Mononuclear cell (primary cell): ENCODE data around the gene NEDD4. TPM values are rescaled to one million over a fixed set of nuclear protein-coding genes. Genes with fewer than 3 reads are reported as not detected.

Experiments
- H3K27me3 ChIP-seq: 2 replicates; pipeline ENCODE4 v1.6.0; 2011; ENCODE audit warnings: low read length, control low read depth; ENCODE audit not compliant: insufficient read depth
- H3K4me1 ChIP-seq: 2 replicates; pipeline ENCODE4 v1.5.1; 2011; ENCODE audit warnings: mild to moderate bottlenecking, low read length, control low read depth; ENCODE audit not compliant: insufficient read depth
- H3K4me3 ChIP-seq: 2 replicates; pipeline ENCODE4 v1.5.1; 2011; ENCODE audit warnings: mild to moderate bottlenecking, low read length, moderate library complexity
- H3K9me3 ChIP-seq: 2 replicates; pipeline ENCODE4 v1.5.1; 2011; ENCODE audit warnings: low read depth, mild to moderate bottlenecking, control low read depth, low read length
- total RNA-seq: library from RNA; depleted of rRNA; stranded (reverse); fragments of >200 nt; gene quantifications from one replicate; pipeline ENCODE4 v1.2.3, GENCODE V29; 2012

NEDD4 gene
- total RNA-seq, 1 donor = 2.6 TPM

GRCh38 chr15:55991802-55992768 is 1.3 kb downstream of the NEDD4 start:
- Histone ChIP-seq H3K4me3 (no peak overlapping the region), H3K27me3 (no peaks in the 10 kb centered on the region), H3K9me3 (no peaks in the 10 kb centered on the region), H3K4me1 (peaks cover 17% of the 10 kb centered on the region)

- Histone ChIP-seq H3K4me1 (peaks cover 17% of the 10 kb centered on the region), H3K9me3 (no peaks in the 10 kb centered on the region), H3K27me3 (no peaks in the 10 kb centered on the region), H3K4me3 (no peak overlapping the region)
Observed at GRCh38 chr15:55990998-55991397, 2.4 kb downstream of the NEDD4 start.

DNA sequence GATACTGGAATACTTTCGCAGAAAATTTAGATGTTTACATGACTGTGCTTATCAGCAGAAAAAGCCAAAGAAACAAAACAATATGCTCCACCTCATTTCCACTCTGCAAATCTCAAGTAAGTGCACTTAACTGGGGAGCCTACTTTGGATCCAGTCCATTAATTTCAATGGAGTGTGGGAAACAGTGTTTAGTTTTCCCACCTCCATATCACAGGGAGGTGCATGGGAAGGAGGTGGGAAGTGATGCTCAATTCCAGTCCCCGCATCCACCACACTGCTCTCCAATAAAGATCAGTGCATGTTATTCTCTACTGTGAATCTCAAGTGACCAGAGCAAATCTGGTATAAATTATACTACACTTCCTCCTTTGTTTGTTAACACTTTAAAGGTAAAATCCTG is 2.9 kb downstream of the NEDD4 start:
- Histone ChIP-seq H3K27me3 (no peaks in the 10 kb centered on the region), H3K4me1 (peaks cover 17% of the 10 kb centered on the region), H3K9me3 (no peaks in the 10 kb centered on the region), H3K4me3 (no peak overlapping the region)

GRCh38 chr15:55989383-55989782 is 4.0 kb downstream of the NEDD4 start:
- Histone ChIP-seq H3K4me3 (no peak overlapping the region), H3K27me3 (no peaks in the 10 kb centered on the region), H3K4me1 (peaks cover 17% of the 10 kb centered on the region), H3K9me3 (no peaks in the 10 kb centered on the region)

GRCh38 chr15:55981582-55982249 is 11.7 kb downstream of the NEDD4 start:
- H3K4me3 ChIP-seq = no peak overlapping the region

GRCh38 chr15:55980511-55980910 is 12.9 kb downstream of the NEDD4 start:
- H3K9me3 ChIP-seq = no peaks in the 10 kb centered on the region
- H3K27me3 ChIP-seq = no peaks in the 10 kb centered on the region
- H3K4me3 ChIP-seq = no peak overlapping the region
- H3K4me1 ChIP-seq = no peaks in the 10 kb centered on the region

More at GRCh38 chr15:55981582-55982249, 11.7 kb downstream of the NEDD4 start:
- no peaks in the 10 kb centered on the region for H3K4me1 ChIP-seq
- no peaks in the 10 kb centered on the region for H3K9me3 ChIP-seq
- H3K27me3 ChIP-seq = no peaks in the 10 kb centered on the region

DNA sequence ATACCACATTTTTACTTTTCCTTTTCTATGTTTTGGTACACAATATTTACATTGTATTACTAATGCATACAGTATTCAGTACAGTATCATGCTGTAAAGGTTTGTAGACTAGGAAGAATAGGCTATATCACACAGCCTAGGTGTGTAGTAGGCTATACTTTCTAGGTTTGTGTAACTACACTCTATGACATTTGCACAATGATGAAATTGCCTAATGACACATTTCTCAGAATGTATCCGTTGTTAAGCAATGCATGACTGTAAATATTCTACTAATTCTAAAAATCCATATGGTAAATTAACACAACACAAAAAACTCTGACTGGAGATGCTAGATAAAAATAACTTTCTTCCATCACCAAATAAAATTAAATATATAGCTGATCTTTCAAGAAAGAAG is 16.2 kb downstream of the NEDD4 start:
- Histone ChIP-seq H3K4me1 (no peaks in the 10 kb centered on the region), H3K4me3 (no peak overlapping the region), H3K9me3 (no peaks in the 10 kb centered on the region), H3K27me3 (no peaks in the 10 kb centered on the region)

GRCh38 chr15:55970286-55970685 is 23.1 kb downstream of the NEDD4 start:
- H3K4me3 ChIP-seq = no peak overlapping the region
- H3K9me3 ChIP-seq = no peaks in the 10 kb centered on the region
- no peaks in the 10 kb centered on the region for H3K27me3 ChIP-seq
- no peaks in the 10 kb centered on the region for H3K4me1 ChIP-seq

GRCh38 chr15:55969582-55969981 is 23.8 kb downstream of the NEDD4 start:
- no peaks in the 10 kb centered on the region for H3K27me3 ChIP-seq
- H3K4me1 ChIP-seq = no peaks in the 10 kb centered on the region
- H3K9me3 ChIP-seq = no peaks in the 10 kb centered on the region
- H3K4me3 ChIP-seq = no peak overlapping the region

DNA sequence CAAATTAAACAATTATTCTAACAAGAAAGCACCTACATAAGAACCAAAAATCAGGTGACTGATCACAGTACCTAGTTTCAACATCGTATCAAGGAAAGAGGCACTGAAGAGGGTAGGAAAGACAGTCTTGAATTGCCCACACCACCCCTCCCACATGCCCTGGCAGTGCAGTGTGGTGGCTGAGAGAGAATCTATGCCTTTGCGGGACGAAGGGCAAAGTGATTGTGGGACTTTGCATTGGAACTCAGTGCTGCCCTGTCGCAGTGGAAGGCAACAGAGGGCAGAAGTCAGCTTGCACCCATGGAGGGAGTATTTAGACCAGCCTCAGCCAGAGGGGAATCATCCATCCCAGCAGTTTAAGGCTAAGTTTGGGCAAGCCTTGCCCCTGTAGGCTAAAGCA is 24.5 kb downstream of the NEDD4 start:
- Histone ChIP-seq H3K27me3 (no peaks in the 10 kb centered on the region), H3K4me1 (no peaks in the 10 kb centered on the region), H3K9me3 (no peaks in the 10 kb centered on the region), H3K4me3 (no peak overlapping the region)

DNA sequence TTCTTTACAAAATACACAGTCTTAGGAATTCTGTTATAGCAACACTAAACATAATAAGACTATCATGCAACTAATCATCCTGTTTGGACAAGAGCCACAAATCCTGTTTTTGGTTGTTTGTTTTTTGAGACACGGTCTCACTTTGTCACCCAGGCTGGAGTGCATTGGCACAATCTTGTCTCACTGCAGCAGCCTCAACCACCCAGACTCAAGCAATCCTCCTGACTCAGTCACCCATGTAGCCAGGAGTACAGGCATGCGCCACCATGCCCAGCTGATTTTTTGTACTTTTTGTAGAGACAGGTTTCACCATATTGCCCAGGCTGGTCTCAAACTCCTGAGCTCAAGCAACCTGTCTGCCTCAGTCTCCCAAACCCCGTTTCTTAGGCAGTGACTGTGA is 28.3 kb downstream of the NEDD4 start:
- no peaks in the 10 kb centered on the region for H3K27me3 ChIP-seq
- no peaks in the 10 kb centered on the region for H3K9me3 ChIP-seq
- H3K4me3 ChIP-seq = no peak overlapping the region
- no peaks in the 10 kb centered on the region for H3K4me1 ChIP-seq

- Histone ChIP-seq H3K9me3 (no peaks in the 10 kb centered on the region), H3K27me3 (no peaks in the 10 kb centered on the region), H3K4me3 (no peak overlapping the region), H3K4me1 (no peaks in the 10 kb centered on the region)
Observed at GRCh38 chr15:55960946-55961345, 32.5 kb downstream of the NEDD4 start.

GRCh38 chr15:55959744-55960447 is 33.5 kb downstream of the NEDD4 start:
- no peaks in the 10 kb centered on the region for H3K27me3 ChIP-seq
- H3K4me3 ChIP-seq = no peak overlapping the region
- no peaks in the 10 kb centered on the region for H3K4me1 ChIP-seq
- H3K9me3 ChIP-seq = no peaks in the 10 kb centered on the region

- H3K9me3 ChIP-seq = no peaks in the 10 kb centered on the region
- H3K4me3 ChIP-seq = no peak overlapping the region
- H3K27me3 ChIP-seq = no peaks in the 10 kb centered on the region
- no peaks in the 10 kb centered on the region for H3K4me1 ChIP-seq
Observed at GRCh38 chr15:55958349-55958748, 35.1 kb downstream of the NEDD4 start.
